ENCODE results near the gene DCAF12L1.

GRCh38 chrX:126550816-126551215 lies 1.8 kb downstream of the DCAF12L1 start:
- TF ChIP-seq CTCF (IDR thresholded peaks at IDR 0.05; ENCODE audit: low read depth, low read length, missing input control) = no peak
- no peak for TF ChIP-seq JUND (IDR thresholded peaks at IDR 0.05)
- TF ChIP-seq RAD21 (IDR thresholded peaks at IDR 0.05) = no peak
- TF ChIP-seq GABPA (IDR thresholded peaks at IDR 0.05 in 1 of 2, conservative IDR thresholded peaks at IDR 0.05 in 1 of 2) = no peak
- TF ChIP-seq REST (IDR thresholded peaks at IDR 0.05) = no peak
- no peak for TF ChIP-seq EGR1 (IDR thresholded peaks at IDR 0.05; ENCODE audit: low read depth in 2 of 2)
- TF ChIP-seq SP1 (IDR thresholded peaks at IDR 0.05) = no peak
- TF ChIP-seq YY1 (IDR thresholded peaks at IDR 0.05) = no peak
- no peak for TF ChIP-seq MAX (IDR thresholded peaks at IDR 0.05)
- no peak for TF ChIP-seq ATF3 (IDR thresholded peaks at IDR 0.05)
- no peak for TF ChIP-seq ZBTB33 (IDR thresholded peaks at IDR 0.05)
- TF ChIP-seq RXRA (IDR thresholded peaks at IDR 0.05) = no peak
- no peak for TF ChIP-seq FOXA1 (IDR thresholded peaks at IDR 0.05)

Measured in liver (tissue), 3 donors.